Measurements from ENCODE around the gene RAB6A. TPM values are rescaled to one million over a fixed set of nuclear protein-coding genes. Genes with fewer than 3 reads are reported as not detected.

RAB6A gene
- total RNA-seq, 1 donor: 145 TPM

DNA sequence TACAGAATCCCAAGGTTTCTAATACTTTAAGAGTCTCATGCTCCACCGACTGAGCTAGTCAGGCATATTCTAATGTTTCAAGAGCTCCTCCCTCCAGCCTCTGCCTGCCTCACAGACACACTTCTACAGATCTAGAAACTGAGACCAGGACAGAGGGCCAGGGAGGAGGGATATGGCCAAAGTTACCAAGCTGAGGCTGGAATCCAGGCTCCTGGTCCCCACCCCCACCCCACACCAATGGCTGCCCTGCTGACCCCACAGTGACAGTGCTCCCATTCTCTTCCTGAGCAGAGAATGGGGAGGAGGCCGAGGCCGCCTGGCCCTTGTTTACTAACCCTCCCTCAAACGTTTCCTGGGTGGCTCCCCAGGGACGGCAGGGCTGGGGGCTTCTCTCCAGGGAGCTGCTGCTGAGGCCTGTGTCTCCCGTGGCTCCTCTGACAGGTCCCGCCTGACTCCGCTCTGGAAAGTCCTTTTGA is 112.3 kb downstream of the RAB6A start:
- no peaks in the 10 kb centered on the region for H3K36me3 ChIP-seq (ENCODE audit: insufficient read depth, low read length)
- H3K9me3 ChIP-seq (ENCODE audit: low read depth, low read length): no peaks in the 10 kb centered on the region
- no peak overlapping the region for H3K4me2 ChIP-seq (ENCODE audit: insufficient read depth, low read length)
- no peaks in the 10 kb centered on the region for H4K20me1 ChIP-seq (ENCODE audit: insufficient read depth, low read length)
- H3K27ac ChIP-seq (ENCODE audit: low read depth, low read length): no peak overlapping the region
- H3K4me1 ChIP-seq (ENCODE audit: insufficient read depth, low read length): no peaks in the 10 kb centered on the region
- peaks cover 9% of the 10 kb centered on the region for H3K27me3 ChIP-seq (ENCODE audit: insufficient read depth, low read length)
- TF ChIP-seq, protein P1, sequence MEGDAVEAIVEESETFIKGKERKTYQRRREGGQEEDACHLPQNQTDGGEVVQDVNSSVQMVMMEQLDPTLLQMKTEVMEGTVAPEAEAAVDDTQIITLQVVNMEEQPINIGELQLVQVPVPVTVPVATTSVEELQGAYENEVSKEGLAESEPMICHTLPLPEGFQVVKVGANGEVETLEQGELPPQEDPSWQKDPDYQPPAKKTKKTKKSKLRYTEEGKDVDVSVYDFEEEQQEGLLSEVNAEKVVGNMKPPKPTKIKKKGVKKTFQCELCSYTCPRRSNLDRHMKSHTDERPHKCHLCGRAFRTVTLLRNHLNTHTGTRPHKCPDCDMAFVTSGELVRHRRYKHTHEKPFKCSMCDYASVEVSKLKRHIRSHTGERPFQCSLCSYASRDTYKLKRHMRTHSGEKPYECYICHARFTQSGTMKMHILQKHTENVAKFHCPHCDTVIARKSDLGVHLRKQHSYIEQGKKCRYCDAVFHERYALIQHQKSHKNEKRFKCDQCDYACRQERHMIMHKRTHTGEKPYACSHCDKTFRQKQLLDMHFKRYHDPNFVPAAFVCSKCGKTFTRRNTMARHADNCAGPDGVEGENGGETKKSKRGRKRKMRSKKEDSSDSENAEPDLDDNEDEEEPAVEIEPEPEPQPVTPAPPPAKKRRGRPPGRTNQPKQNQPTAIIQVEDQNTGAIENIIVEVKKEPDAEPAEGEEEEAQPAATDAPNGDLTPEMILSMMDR (IDR thresholded peaks at IDR 0.05; ENCODE audit: extremely low read depth, low read depth, low read length): no peak
- no peak for DNase-seq (ENCODE audit: insufficient read length, low spot score, missing footprints)
- no peak overlapping the region for H2AFZ ChIP-seq (ENCODE audit: low read length)
- no peaks in the 10 kb centered on the region for H3K79me2 ChIP-seq (ENCODE audit: insufficient read depth, low read length)
- no peak overlapping the region for H3K4me3 ChIP-seq (ENCODE audit: insufficient read depth, low read length)

DNA sequence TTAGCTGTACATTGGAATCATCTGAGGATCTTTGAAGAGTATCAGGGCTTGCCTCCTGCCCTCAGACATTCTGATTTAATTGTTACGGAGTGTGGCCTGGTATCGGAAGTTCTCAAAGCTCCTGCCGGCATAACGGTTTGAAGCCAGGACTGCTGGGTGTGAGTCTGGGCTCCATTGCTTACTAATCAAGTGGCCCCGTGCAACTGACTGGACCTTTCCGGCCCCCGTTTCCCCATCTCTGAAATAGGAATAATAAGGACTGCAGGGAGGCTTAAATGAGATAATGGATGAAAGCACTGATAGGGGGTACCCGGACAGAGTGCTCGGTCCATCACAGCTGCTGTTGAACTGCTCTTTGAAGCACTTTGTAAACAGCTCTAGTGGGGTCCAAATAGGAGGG is 112.8 kb downstream of the RAB6A start:
- no peaks in the 10 kb centered on the region for H4K20me1 ChIP-seq (ENCODE audit: insufficient read depth, low read length)
- TF ChIP-seq, protein P1 (IDR thresholded peaks at IDR 0.05; ENCODE audit: extremely low read depth, low read depth, low read length): no peak
- H2AFZ ChIP-seq (ENCODE audit: low read length): no peak overlapping the region
- no peaks in the 10 kb centered on the region for H3K4me1 ChIP-seq (ENCODE audit: insufficient read depth, low read length)
- H3K4me3 ChIP-seq (ENCODE audit: insufficient read depth, low read length): no peak overlapping the region
- DNase-seq (ENCODE audit: insufficient read length, low spot score, missing footprints): no peak
- H3K4me2 ChIP-seq (ENCODE audit: insufficient read depth, low read length): no peak overlapping the region
- H3K27me3 ChIP-seq (ENCODE audit: insufficient read depth, low read length): peaks cover 9% of the 10 kb centered on the region
- H3K36me3 ChIP-seq (ENCODE audit: insufficient read depth, low read length): no peaks in the 10 kb centered on the region
- H3K9me3 ChIP-seq (ENCODE audit: low read depth, low read length): no peaks in the 10 kb centered on the region
- no peaks in the 10 kb centered on the region for H3K79me2 ChIP-seq (ENCODE audit: insufficient read depth, low read length)
- H3K27ac ChIP-seq (ENCODE audit: low read depth, low read length): no peak overlapping the region

DNA sequence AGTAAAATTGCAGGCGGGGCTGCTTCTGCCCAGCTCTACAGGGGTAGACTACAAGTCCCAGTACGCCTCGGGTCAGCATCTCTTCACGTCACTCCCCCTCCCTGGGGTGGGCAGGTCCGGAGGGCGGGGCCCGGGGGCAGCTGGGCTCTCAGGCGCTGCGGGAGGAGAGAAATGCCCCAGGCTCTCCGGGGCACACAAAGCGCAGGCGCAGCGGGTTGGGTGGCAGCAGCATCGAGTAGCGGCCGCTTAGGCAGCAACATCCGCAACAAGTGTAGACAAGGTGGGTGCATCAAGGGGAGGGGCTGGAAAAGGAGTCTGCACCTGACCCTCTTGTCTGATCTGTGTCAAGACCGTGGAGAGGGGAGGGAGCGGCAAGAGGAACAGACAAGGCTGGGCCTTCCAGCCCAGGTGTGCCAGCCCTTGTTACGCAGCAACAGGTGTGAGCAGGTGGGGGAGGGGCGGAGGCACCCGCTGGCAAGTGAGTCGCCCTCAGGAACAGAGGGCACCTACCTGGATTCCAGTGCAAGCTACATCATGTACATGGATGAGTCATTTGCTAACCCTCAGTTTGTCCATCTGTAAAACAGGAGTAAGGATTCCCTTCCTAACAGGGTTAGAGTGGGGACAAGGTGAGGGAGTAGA is 113.3 kb downstream of the RAB6A start:
- Histone ChIP-seq H2AFZ (ENCODE audit: low read length) (peak overlapping the region; percentile 35), H3K9me3 (ENCODE audit: low read depth, low read length) (no peaks in the 10 kb centered on the region), H3K4me3 (ENCODE audit: insufficient read depth, low read length) (peak overlapping the region; percentile 51), H3K79me2 (ENCODE audit: insufficient read depth, low read length) (no peaks in the 10 kb centered on the region), H3K27me3 (ENCODE audit: insufficient read depth, low read length) (peaks cover 9% of the 10 kb centered on the region), H3K27ac (ENCODE audit: low read depth, low read length) (no peak overlapping the region), H3K4me1 (ENCODE audit: insufficient read depth, low read length) (no peaks in the 10 kb centered on the region), H3K4me2 (ENCODE audit: insufficient read depth, low read length) (peak overlapping the region; percentile 60), H4K20me1 (ENCODE audit: insufficient read depth, low read length) (no peaks in the 10 kb centered on the region), H3K36me3 (ENCODE audit: insufficient read depth, low read length) (no peaks in the 10 kb centered on the region)
- peak; percentile 98 for DNase-seq (ENCODE audit: insufficient read length, low spot score, missing footprints)
- TF ChIP-seq, protein P1 (IDR thresholded peaks at IDR 0.05; ENCODE audit: extremely low read depth, low read depth, low read length): no peak

DNA sequence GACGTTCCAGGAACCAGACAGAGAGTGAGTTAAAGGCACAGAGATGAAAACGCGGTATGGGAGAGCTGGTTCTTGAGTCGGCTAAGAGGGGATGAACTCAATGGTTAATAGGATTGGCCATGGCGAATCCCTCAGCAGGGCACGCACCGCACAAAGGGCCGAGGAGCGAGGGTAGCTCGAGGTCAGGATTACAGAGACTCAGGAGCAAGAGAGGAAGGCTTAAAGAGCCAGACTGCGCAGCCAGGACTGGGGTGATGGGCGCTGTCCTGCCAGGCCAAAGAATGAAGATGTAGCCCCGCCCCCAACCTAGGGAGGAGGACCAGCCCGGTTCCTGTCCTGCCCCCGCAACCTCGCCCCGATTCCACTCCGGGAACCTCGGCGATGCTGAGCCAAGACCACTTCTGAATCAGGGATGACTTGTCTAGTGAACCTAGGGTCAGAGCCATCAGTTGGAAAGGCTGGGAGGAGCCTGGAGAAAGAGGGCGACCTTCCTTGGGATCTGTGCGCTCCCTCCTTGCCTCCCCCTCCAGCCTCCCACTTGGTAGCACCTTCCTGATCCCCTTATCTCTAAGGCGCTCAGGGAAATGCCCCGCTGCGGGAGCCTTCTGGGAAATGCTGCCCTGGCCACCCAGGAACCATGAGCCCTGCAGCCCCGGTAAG is 114.8 kb downstream of the RAB6A start, which contains the start of gene PLEKHB1:
TSS of gene PLEKHB1 (plus strand) at position 610 of the 660 bp plus-strand sequence. CDS start at position 638, 28 bp downstream.
- TF ChIP-seq, protein P1 (IDR thresholded peaks at IDR 0.05; ENCODE audit: extremely low read depth, low read depth, low read length): no peak
- peak within 1 kb of the TSS; percentile 47 for H2AFZ ChIP-seq (ENCODE audit: low read length)
- DNase-seq (ENCODE audit: insufficient read length, low spot score, missing footprints): peak; percentile 71
- H3K9me3 ChIP-seq (ENCODE audit: low read depth, low read length): no peaks in the 10 kb centered on the region
- no peaks in the 10 kb centered on the region for H3K36me3 ChIP-seq (ENCODE audit: insufficient read depth, low read length)
- no peak within 1 kb of the TSS for H3K27ac ChIP-seq (ENCODE audit: low read depth, low read length)
- no peaks in the 10 kb centered on the region for H3K4me1 ChIP-seq (ENCODE audit: insufficient read depth, low read length)
- peak within 1 kb of the TSS; percentile 51 for H3K4me3 ChIP-seq (ENCODE audit: insufficient read depth, low read length)
- H4K20me1 ChIP-seq (ENCODE audit: insufficient read depth, low read length): no peaks in the 10 kb centered on the region
- peak within 1 kb of the TSS; percentile 60 for H3K4me2 ChIP-seq (ENCODE audit: insufficient read depth, low read length)
- no peaks in the 10 kb centered on the region for H3K79me2 ChIP-seq (ENCODE audit: insufficient read depth, low read length)
- peaks cover 12% of the 10 kb centered on the region for H3K27me3 ChIP-seq (ENCODE audit: insufficient read depth, low read length)
